Uterine smooth muscle cell (primary cell): ENCODE results near the gene AIFM3. TPM values are rescaled to one million over a fixed set of nuclear protein-coding genes. Genes with fewer than 3 reads are reported as not detected.

Experiments
- total RNA-seq: library from RNA; depleted of rRNA; stranded (reverse); fragments of >200 nt; gene quantifications from 2 replicates; pipeline ENCODE4 v1.2.3, GENCODE V29; 2014

The AIFM3 gene, protein sequence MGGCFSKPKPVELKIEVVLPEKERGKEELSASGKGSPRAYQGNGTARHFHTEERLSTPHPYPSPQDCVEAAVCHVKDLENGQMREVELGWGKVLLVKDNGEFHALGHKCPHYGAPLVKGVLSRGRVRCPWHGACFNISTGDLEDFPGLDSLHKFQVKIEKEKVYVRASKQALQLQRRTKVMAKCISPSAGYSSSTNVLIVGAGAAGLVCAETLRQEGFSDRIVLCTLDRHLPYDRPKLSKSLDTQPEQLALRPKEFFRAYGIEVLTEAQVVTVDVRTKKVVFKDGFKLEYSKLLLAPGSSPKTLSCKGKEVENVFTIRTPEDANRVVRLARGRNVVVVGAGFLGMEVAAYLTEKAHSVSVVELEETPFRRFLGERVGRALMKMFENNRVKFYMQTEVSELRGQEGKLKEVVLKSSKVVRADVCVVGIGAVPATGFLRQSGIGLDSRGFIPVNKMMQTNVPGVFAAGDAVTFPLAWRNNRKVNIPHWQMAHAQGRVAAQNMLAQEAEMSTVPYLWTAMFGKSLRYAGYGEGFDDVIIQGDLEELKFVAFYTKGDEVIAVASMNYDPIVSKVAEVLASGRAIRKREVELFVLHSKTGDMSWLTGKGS
- total RNA-seq: 0.33 and 0.50 TPM in 2 replicates

DNA sequence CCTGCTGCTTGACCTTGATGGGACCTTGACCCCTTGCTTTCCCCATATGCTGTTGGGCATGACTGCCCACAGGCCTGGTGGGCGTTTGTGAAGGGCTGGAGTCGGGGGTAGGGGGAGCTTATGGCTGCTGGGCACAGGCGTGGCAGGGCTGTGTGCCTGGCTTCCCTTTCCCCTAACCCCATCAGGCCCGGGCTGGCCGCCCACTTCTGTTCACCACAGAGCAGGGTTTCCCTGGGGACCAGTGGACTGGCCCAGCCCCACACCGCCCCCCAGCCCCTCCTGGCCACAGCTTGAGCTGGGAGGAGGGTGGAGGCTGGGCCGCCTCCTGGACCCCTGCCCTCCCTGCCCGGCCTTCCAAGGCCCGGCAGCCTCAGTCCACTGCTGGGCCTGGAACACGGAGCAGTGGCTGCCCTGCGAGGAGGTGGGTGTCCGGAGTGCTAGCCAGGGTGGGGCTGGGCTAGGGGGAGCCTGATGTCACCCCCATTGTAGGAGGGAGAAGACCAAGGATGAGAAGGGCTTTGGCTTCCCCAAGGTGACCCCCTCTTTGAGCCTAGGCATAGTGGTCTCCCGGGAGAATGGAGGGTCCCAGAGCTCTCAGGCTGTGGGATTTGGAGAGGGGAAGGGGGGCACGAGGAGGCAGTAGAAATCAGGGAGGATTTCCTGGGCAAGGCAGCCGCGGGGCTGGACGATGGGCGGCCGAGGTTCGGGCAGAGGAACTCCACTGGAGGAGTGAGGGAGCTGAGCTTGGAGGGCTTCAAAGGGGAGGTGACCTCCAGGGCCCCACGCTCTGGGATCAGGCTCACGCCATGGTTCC is at the start of gene AIFM3:
AIFM3 (plus strand) TSS at position 373 of the 814 bp plus-strand sequence. CDS start 690 bp downstream, outside the sequence.

GRCh38 chr22:20981787-20982562 is 14.9 kb downstream of the AIFM3 start, which contains the start of gene LZTR1:
LZTR1 (plus strand) TSS chr22:20982297; CDS start chr22:20982372, 75 bp downstream.

GRCh38 chr22:21001601-21002325 is 34.7 kb downstream of the AIFM3 start, which contains the start of gene THAP7:
THAP7 (minus strand) TSS chr22:21002118; CDS start chr22:21001911, 207 bp downstream.

DNA sequence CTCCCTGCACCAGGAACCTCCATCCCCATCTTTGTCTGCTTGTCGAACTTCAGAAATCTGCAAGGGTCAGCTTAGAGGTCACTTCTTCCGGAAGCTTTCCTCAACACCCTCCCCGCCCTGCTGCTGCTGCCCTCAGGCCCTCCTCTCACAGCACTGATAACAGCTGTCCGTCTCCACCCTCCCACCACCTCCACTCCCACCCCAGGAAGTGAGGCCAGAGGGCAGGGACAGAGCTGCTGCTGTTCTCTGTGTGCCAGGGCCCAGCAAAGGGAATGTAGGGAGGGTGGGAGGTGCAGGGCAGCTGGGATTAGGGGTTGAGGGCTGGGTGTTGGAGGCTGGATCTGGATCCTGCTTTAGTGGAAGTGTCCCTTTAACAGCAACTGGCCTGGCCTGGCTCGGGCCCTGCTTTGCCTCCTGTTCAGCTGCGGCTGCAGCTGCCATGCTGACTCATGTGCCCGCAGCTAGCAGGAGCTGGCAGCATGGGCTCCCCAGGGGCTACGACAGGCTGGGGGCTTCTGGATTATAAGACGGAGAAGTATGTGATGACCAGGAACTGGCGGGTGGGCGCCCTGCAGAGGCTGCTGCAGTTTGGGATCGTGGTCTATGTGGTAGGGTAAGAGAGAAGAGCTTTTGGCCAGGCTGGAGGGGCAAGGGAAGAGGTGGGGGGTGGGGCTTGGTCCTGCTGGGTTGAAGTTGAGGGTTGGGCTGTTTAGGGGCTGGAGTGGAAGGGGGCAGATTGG is 47.8 kb downstream of the AIFM3 start, which contains the start of gene P2RX6:
P2RX6 (plus strand) TSS at position 440 of the 740 bp plus-strand sequence; CDS start at position 450, 10 bp downstream.

Other genes with a start within 250 kb of the AIFM3 start
- not detected in 2 replicates for gene SERPIND1, start 193.1 kb upstream of the AIFM3 start, total RNA-seq
- 37.5 and 42.0 TPM in 2 replicates for gene PI4KA, start 108.4 kb upstream of the AIFM3 start, total RNA-seq
- gene SNAP29, start 108.2 kb upstream of the AIFM3 start, total RNA-seq: 7.9 and 8.4 TPM in 2 replicates
- 50.4 and 61.5 TPM in 2 replicates for gene CRKL, start 49.8 kb upstream of the AIFM3 start, total RNA-seq
- 53.1 and 54.4 TPM in 2 replicates for gene LZTR1, start 15.0 kb downstream of the AIFM3 start, total RNA-seq
- 23.5 and 28.1 TPM in 2 replicates for gene THAP7, start 34.9 kb downstream of the AIFM3 start, total RNA-seq
- 0.44 and 2.5 TPM in 2 replicates for gene P2RX6, start 47.9 kb downstream of the AIFM3 start, total RNA-seq
- 0.12 and 0.22 TPM in 2 replicates for gene SLC7A4, start 65.3 kb downstream of the AIFM3 start, total RNA-seq
- gene LRRC74B, start 78.7 kb downstream of the AIFM3 start, total RNA-seq: under 0.01 TPM in 1 of 2 replicates, not detected in the other